BJ (cell line): Measurements from ENCODE around the gene MRPS27. TPM values are rescaled to one million over a fixed set of nuclear protein-coding genes. Genes with fewer than 3 reads are reported as not detected.

Experiments used
- CTCF ChIA-PET: fragments of 350-600 bp; formaldehyde crosslinking; extraction: SDS; loops from one replicate; lab custom pipeline; 2021; ENCODE audit warnings: antibody characterized with exemption, inconsistent platforms; lab: Yijun Ruan, JAX
- POLR2A ChIA-PET: fragments of 300-600 bp; sonication (Branson Sonifier 250); formaldehyde crosslinking; extraction: SDS; loops from one replicate; lab custom pipeline; 2021; ENCODE audit warnings: antibody characterized with exemption; lab: Charles Lee
- DNase-seq: peaks from one replicate; pipeline ENCODE4 v3.0.0-alpha.2; 2011; ENCODE audit warnings: low read depth
- H3K27me3 ChIP-seq: 2 replicates; pipeline ENCODE4 v1.6.0; 2011; ENCODE audit warnings: low read length; ENCODE audit not compliant: control insufficient read depth, insufficient read depth
- H3K36me3 ChIP-seq: 2 replicates; pipeline ENCODE4 v1.5.1; 2011; ENCODE audit warnings: low read length; ENCODE audit not compliant: control insufficient read depth, insufficient read depth
- H3K4me3 ChIP-seq: 2 replicates; pipeline ENCODE4 v1.5.1; 2011; ENCODE audit warnings: low read depth, mild to moderate bottlenecking, control low read depth, low read length
- polyA plus RNA-seq: library from polyadenylated mRNA; depleted of rRNA; stranded (reverse); fragments of >200 nt; gene quantifications from 2 replicates; pipeline ENCODE4 v1.2.3, GENCODE V29; 2011
- TF ChIP-seq, protein P1 (sequence below): IDR thresholded peaks from 2 replicates; pipeline ENCODE4 v1.5.1; 2011; ENCODE audit warnings: low read depth, mild to moderate bottlenecking, control low read depth, inconsistent platforms, low read length, moderate library complexity; ENCODE audit not compliant: insufficient read depth

The MRPS27 gene
- polyA plus RNA-seq, 1 experiment = 52.6 TPM

DNA sequence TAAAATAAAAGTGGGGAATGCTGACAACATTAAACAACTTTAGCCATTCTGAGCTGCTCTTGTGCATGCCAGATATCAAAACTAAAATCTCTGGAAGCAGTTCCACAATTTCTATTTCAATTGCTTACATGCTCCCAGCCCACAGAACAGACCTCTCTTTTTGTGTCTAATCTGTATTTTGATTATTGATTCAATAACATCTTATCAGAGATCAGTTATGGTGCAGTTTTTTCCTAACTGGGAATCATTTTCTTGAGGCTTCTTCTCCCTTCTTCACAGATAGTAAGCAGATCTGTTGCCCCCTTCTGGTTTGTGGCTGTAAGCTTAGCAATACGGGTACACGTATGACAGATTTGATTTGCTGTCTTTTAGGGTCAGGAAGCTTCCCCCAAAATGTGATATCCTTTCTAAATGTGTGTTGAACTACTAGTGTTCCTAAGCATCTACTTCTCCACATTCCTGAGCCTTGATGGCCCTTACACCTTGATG lies 39.4 kb downstream of the MRPS27 start:
- ChIA-PET CTCF (interaction anchor here (0.7 to 2.6 kb wide), 8 partner anchors 9 to 147 kb away, joined by 3 to 12 read pairs (median 4); no protein-coding TSS in a partner anchor), POLR2A (no interaction called here)
- Histone ChIP-seq H3K4me3 (no peak overlapping the region), H3K27me3 (no peaks in the 10 kb centered on the region), H3K36me3 (no peaks in the 10 kb centered on the region)
- peak; percentile 17 for DNase-seq
- TF ChIP-seq, protein P1, sequence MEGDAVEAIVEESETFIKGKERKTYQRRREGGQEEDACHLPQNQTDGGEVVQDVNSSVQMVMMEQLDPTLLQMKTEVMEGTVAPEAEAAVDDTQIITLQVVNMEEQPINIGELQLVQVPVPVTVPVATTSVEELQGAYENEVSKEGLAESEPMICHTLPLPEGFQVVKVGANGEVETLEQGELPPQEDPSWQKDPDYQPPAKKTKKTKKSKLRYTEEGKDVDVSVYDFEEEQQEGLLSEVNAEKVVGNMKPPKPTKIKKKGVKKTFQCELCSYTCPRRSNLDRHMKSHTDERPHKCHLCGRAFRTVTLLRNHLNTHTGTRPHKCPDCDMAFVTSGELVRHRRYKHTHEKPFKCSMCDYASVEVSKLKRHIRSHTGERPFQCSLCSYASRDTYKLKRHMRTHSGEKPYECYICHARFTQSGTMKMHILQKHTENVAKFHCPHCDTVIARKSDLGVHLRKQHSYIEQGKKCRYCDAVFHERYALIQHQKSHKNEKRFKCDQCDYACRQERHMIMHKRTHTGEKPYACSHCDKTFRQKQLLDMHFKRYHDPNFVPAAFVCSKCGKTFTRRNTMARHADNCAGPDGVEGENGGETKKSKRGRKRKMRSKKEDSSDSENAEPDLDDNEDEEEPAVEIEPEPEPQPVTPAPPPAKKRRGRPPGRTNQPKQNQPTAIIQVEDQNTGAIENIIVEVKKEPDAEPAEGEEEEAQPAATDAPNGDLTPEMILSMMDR = peak; percentile 70

DNA sequence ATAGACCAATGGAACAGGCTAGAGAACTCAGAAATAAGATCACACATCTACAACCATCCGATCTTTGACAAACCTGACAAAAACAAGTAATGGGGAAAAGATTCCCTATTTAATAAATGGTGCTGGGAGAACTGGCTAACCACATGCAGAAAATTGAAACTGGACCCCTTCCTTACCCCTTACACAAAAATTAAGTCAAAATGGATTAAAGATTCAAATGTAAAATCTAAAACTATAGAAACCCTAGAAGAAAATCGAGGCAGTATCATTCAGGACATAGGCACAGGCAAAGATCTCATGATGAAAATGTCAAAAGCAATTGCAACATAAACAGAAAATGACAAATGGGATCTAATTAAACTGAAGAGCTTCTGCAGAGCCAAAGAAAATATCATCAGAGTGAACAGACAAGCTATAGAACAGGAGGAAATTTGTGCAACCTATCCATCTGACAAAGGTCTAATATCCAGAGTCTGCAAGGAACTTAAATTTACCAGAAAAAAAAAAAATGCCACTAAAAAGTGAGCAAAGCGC lies 43.8 kb downstream of the MRPS27 start:
- ChIA-PET POLR2A (no interaction called here), CTCF (interaction anchor here (1.0 kb wide), 1 partner anchor 10 kb away, joined by 3 read pairs; no protein-coding TSS in a partner anchor)
- H3K27me3 ChIP-seq = no peaks in the 10 kb centered on the region
- no peaks in the 10 kb centered on the region for H3K36me3 ChIP-seq
- no peak overlapping the region for H3K4me3 ChIP-seq
- TF ChIP-seq, protein P1 = no peak
- no peak for DNase-seq

DNA sequence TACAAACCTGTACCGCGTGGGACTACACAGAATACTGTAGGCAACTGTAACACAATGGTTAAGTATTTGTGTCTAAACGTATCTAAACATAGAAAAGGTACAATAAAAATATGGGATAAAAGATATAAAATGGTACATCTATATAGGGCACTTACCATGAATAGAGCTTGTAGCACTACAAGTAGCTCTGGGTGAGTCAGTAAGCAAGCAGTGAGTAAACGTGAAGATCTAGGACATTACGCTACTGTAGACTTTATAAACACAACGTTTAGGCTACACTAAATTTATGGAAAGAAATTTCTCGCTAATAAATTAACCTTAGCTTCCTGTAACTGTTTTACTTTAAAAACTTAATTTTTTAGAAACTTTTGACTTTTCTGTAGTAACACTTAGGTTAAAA lies 46.5 kb downstream of the MRPS27 start:
- ChIA-PET CTCF (interaction anchor here (1.1 to 1.4 kb wide), 2 partner anchors 14 to 28 kb away, joined by 3 to 4 read pairs; no protein-coding TSS in a partner anchor), POLR2A (no interaction called here)
- DNase-seq = no peak
- TF ChIP-seq, protein P1 = no peak
- no peaks in the 10 kb centered on the region for H3K36me3 ChIP-seq
- no peaks in the 10 kb centered on the region for H3K27me3 ChIP-seq
- no peak overlapping the region for H3K4me3 ChIP-seq

DNA sequence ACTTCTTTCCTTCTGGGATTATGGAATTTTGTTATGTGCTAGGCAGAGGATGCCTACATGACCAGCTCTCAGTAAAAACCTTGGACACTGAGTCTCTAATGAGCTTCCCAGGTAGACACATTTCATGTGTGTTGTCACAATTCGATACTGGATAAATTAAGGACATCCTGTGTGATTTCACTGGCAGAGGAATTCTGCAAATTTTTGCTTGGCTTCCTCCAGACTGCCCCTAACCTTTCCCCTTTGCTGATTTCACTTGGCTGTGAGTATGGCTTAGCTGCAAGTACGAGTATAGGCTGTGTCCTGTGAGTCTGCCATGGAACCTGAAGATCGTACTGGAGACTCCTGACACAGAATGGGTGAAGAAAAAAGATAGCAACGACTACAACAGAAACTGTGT lies 47.6 kb downstream of the MRPS27 start:
- POLR2A ChIA-PET = no interaction called here
- Histone ChIP-seq H3K27me3 (no peaks in the 10 kb centered on the region), H3K4me3 (no peak overlapping the region), H3K36me3 (no peaks in the 10 kb centered on the region)
- DNase-seq = no peak
- CTCF ChIA-PET = interaction anchor here (1.3 to 1.7 kb wide), 3 partner anchors 8 to 16 kb away, joined by 3 to 4 read pairs (median 4); no protein-coding TSS in a partner anchor
- TF ChIP-seq, protein P1 = no peak

DNA sequence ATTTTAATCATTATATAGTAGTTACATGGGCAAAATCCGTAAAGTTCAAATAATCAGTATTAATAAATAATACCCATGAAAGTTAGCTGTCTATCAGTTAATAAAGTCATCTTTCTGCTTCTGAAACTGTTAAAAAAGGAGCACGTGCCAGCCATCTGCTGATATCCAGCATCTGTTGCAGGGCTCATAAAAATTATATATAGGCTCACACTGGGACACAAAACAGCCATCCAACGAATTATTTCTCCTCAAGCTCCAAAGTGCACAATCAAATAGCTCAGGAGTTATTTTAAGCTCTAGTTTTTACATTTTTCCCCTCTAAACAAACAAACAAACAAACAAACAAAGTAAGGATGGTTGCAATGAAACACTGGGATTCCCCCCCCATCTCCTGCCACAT lies 48.3 kb downstream of the MRPS27 start:
- no peak overlapping the region for H3K4me3 ChIP-seq
- ChIA-PET POLR2A (no interaction called here), CTCF (interaction anchor here (0.8 to 1.7 kb wide), 3 partner anchors 9 to 489 kb away, joined by 3 to 4 read pairs (median 4); no protein-coding TSS in a partner anchor)
- TF ChIP-seq, protein P1 = no peak
- H3K36me3 ChIP-seq = no peaks in the 10 kb centered on the region
- no peaks in the 10 kb centered on the region for H3K27me3 ChIP-seq
- no peak for DNase-seq
